Activated CD8-positive, alpha-beta memory T cell treated with anti-CD3 and anti-CD28 coated beads for 24 hours (primary cell): ENCODE measurements around the gene CSTB.

Experiments used
- DNase-seq: peaks from one replicate; pipeline ENCODE4 v3.0.0-alpha.2; 2020

Gene CSTB

DNA sequence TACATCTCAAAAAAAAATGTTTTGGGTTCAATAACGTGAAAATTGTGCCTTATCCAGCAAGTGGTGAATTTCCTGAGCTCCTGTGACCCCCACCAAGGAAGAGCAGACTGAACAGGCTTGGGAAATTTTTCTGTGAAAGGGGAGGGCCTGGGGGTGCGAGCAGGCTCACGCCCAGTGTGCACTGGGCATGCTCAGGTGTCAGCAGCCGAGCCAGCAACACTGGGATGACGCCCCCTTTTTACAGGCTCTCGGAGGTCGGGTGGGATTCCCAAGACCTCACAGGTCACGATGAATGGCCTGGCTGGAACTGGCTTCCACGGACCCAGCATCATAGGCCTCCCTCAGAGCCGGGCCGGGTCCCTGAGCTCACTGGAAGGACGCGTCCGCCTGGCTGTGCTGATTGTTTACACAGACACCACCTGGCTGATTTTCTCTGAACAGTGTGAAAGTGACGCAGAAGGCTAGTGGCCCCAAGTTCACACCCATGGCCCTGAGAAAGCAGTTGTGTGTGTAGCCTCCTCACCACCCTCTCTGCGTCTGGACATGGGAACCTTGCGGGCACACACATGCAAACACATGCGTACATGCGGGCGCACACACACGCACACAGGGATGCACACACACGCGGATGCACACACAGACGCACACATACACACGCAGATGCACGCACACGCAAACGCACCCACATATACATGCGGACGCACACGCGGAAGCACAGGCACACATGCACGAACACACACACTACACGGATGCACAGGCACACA is 9.2 kb downstream of the CSTB start:
- DNase-seq = no peak

DNA sequence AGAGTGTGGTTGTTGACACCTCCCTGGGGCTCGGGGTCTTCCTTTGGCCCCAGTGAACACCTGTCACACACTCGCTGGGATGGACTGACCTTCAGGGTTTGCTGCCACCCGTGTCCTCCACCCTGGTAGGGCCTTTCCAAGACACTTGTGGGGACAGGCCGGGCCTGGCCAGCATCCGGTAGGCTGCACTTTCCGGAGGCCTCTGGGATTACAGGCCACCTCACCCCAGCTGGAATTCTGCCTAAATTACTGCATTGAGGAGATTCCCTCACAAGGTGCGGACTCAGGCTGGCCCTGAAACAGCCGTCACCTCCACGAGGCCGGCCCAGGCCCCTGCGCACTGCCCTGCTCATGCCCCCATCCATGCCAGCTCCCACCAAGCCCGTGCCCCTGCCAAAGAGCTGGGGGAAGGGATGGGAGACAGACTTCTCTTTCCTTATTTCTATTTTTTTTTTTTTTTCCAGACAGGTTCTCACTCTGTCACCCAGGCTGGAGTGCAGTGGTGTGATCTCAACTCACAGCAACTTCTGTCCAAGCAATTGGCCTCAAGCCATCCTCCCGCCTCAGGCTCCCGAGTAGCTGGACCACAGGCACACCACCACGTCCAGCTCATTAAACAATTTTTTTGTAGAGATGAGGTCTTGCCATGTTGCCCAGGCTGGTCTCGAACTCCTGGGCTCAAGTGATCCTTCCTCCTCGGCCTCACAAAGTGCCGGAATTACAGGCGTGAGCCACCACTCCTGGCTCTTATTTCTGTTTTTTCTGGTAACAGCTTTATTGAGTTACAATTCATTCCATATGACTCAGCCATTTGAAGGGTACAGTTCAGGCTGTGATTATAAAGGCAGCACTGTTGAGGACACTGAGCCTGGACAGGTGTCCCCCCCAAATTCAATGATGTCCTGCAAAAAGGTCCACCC is 11.3 kb downstream of the CSTB start:
- DNase-seq = no peak

DNA sequence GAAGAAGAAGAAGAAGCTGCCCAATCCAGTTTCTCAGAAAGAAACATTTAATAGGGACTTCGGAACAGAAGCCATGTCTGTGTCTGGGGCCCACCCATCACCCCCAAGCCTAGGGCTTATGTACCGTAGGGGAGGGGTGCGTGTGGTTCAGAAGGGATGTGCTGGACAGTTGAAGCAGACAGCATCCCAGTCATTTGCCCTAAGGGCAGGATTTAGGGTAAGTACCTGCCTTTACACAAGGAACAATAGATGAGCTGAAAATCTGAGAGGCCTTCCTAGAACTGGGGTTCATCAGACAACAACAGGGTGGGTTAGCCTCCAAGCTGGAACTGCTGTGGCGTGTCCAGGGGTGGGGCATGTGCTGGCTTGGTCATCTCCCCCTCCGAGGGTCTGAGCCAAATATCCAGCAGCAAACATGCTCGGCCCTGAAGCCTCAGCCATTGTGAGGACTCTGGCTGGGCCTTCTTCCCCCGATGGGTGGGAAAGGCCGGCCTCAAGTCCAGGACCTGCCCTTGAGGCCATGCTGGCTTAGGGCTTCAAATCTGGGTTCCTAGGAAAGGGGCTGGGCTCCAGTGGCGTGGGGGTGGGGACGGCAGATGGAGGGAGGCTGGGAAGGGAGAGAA is 12.1 kb downstream of the CSTB start:
- DNase-seq = no peak

DNA sequence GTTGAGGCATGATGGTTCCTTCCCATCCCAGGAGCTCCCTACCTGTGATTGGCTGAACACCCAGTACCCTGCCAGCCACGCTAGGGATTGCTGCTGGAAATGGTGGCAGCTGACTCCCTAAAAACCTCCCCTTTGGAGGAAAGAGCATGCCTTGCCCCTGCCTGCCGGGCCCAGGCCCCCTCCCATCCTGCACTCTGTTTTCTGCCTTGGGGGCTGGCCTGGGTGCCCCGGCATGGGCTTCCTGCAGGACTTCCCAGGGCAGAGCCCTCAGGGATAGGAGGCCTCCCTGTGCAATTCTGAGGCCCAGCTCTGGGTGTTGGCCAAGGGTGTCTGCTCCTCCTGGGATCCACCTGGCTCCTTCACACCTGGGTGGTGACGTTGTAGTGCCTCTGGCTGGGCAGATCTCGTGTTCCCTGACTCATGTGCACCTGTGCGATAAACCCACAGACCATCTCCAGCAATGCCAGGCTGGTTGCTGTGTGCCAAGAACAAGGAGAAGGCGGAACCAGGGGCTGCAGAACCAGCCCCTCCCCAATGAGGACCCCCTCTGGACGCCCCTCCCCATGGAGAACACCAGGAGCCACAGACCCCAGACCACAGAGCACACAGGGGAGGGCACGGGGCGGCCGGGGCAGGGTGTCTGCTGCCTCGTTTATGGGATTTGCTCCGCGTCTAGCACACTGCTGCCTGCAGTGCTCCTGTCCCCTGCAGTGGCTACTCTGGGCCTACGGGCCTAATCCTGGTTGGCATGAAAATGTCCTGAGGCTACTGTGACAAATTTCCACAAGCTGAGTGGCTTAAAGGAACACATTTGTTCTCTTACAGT is 13.6 kb downstream of the CSTB start:
- DNase-seq = no peak

DNA sequence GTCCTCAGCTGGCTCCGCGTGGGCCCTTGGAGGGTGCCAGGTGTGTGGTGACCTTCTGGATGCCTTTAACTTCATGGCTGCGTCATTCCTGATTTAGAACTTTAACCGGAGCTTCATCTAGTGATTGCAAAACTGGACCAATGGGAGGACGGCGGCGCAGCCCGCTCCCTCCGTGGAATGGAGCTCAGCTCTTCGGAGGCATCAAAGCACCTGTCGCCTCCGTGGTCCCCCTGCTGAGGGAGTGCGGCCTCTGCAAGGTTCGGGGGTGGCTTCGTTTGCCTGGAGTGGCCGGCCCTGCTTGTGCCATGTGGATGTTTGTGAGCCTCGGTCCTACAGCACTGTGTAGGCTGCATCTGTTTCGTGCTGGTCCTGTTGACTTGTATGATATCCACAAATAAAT is 14.2 kb downstream of the CSTB start:
- DNase-seq = no peak

DNA sequence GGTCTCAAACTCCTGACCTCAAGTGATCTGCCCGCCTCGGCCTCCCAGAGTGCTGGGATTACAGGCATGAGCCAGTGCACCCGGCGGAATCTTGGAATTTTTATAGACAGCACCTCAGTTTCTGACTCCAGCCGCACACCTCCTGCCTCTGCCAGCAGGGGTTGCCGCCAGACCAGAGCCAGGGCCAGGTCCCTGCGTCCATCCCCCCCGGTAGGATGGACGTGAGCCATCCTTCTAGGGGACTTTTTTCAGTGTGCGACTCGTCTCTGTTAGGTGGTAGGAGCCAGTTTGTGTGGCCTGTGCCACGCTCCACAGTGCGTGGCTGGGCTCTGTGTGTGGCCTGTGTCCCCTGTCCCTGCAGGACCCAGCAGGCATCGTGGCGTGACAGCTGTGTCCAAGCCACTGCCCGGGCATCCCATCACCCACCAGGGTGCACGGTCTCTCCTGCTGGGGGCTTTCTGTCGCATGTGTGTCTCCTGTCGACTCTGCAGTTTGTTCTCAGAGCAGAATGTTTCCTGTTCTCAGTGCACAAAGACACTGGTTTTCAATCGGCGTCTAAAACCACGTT is 15.6 kb downstream of the CSTB start:
- DNase-seq = no peak

DNA sequence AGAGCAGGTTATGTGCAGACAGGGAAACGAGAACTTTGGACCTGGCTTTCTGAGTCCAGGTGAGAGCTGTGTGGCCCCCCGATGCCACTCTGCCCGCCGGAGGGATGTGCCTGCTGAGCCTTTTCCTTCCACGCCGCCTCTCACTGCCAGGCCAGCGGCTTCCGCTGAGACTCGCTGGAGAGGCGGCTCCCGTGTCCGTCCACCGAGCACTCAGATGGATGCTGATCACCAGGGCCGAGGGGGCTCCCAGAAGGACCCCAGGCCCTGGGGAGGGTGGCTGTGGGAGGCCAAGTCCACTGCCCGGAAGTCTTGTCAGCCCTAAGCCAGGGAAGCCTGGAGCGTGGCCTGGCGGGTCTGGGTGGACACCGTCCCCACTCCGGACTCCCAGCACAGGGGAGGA is 16.5 kb downstream of the CSTB start:
- no peak for DNase-seq

DNA sequence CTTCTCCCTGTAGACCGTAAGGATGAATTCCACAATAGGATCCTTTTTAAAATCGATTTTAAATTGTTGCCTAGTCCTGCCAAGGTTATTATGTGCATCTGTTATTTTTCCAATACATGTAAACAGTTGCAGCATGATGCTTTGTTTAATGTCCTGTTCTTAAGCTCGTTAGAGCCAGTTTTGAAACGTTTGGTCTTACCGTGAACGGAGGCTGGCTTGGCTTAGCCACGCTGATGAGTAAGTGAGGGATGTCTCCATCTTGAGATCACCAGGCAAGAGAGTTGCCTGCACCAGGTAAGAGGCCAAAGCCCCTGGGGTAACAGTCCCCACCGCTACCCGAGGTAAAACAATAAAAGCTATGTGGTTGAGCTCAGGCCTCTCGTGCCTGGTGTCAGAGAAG is 17.3 kb downstream of the CSTB start:
- DNase-seq = no peak

DNA sequence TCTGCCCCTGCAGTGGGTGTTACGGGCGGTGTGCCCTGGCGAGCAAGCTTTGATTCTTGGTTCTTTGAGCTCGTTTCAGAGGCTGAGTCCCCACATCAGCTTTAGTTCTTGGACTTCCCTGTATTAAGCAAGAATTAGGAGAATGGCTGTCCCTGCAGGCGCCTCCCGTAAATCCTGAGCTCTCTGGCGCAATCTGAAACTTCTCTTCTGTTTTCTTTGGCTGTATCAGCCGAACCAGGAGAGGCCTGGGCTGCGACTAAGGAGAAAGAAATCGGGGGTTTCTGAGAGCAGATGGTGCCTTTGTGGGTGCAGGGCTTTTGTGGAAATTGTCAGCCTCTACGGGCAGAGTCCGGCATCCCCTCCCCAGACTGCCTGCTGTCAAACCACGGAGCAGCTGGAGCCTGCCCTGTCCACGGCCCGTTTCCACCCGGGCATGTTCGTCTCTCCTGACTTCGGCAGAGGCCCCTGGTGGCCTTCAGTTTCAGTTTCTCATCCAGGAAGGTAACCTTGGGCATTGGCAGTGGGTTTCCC is 17.9 kb downstream of the CSTB start:
- DNase-seq = no peak

DNA sequence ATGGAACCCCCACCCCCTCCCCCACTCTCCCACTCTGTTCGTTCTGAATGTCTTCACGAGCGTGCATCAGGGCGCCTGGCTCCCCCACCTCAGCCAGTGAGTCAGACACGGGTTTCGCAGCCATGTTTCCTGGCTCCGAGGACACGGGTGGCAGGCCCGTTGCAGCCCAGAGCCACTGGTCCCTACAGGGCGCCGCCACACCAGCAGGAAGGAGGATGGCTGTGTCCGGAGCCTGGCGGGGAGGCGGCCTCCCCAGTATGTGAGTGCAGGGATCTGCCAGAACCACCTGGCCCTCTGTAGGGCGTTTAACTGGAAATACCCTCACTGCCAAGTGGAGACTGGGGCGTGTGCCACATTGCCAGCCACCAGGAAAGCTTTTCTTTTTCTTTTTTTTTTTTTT is 18.5 kb downstream of the CSTB start:
- no peak for DNase-seq

DNA sequence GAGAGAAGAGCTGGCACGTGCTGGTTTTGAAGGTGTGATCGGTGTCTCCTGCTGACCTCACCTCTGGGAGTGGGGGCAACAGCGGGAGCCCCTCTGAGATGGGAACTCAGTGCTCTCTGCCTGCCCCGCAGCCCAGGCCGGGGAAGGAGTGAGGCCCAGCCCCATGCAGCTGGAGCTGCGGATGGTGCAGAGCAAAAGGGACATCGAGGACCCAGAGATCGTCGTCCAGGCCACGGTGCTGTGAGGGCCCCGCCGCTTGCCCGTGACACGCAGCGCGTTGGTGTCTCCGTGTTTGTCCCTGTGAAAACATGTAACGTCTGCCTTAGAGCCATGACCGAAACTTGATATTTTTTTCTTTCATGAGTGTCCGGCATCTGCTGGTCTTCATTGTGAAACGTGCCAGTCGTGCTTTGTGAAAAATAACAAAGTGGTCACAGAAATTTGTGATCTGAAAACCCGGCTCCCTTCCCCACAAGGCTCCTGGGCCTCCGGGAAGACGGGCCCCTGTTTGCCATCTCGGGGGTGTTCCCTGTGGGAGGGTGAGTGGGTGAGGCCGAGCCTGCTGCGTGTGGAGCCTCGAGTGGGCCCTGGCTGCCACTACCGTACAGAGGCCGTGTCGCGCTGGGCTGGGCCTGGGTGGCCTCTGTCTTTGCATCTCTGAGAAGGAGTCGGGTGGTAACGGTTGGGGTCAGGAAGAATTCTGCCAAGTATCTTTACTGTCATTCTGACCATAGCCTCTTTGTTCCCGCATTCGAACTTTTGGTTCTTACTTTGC is 20.1 kb downstream of the CSTB start:
- no peak for DNase-seq

DNA sequence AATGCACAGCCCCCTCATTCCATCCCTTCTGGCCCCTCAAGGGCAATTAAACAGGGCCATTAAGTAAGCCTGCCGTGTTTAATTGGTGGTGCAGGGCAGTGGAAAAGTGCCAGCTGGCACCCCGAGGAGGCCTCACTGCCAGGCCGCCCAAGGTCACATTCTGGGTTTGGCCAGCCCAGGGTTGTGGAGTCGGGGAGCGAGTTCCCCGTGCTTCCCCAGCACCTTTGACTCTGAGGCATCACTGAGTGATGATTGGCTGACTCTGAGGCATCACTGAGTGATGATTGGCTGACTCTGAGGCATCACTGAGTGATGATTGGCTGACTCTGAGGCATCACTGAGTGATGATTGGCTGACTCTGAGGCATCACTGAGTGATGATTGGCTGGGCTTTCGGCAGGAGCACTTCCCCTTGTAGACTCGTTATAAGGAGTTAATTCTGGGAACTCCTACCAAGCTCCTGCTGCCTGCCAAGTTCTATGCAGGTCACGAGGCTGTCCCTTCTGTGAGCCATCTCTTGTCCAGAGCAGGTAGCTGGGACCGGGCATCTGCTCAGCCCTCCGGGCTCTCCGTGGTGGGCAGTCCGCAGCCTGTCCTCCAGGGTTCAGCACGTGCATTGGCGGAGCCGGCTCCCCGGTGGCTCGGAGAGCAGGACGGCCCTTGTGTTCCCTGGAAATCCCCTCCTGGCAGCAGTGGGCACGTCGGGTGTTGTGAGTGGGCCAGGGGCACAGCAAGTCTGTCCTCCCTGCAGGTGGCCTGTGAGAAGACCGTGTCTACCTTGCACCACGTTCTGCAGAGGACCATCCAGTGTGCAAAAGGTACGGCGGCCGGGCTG is 20.9 kb downstream of the CSTB start:
- no peak for DNase-seq

DNA sequence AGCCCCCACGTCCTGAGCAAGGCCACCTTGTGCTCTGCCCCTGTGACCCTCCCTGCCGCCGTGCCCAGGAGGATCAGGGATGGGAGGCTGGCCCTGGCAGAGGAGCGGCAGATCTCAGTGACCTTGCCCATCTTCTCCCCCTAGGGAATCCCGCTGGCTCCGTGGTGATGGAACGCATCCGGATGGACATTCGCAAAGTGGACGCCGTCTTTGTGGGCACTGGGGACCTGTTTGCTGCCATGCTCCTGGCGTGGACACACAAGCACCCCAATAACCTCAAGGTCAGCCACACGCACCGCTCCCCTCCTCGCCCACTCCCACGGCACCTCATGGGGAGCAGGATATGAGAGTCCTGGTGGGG is 22.7 kb downstream of the CSTB start:
- no peak for DNase-seq

DNA sequence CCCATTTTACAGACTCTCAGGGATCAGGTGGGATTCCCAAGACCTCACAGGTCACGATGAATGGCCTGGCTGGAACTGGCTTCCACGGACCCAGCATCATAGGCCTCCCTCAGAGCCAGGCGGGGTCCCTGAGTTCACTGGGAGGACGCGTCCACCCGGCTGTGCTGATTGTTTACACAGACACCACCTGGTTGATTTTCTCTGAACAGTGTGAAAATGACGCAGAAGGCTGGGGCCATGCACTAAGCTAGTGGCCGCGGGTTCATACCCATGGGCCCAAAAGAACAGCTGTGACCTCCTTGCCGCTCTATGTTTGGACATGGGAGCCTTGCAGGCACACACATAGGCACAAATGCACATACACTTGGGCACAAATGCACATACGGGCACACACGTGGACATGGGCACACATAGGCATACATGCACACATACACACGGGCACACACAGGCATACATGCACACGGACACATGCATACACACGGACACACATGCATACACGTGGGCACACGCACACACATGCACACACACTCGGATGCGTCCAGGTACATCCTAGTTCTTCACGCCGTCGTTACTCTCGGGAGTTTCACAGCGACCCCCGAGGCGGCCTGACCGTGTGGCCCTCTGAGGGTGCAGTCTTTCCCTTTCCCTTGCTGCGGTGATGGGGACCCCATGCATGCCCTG is 23.2 kb downstream of the CSTB start:
- no peak for DNase-seq

DNA sequence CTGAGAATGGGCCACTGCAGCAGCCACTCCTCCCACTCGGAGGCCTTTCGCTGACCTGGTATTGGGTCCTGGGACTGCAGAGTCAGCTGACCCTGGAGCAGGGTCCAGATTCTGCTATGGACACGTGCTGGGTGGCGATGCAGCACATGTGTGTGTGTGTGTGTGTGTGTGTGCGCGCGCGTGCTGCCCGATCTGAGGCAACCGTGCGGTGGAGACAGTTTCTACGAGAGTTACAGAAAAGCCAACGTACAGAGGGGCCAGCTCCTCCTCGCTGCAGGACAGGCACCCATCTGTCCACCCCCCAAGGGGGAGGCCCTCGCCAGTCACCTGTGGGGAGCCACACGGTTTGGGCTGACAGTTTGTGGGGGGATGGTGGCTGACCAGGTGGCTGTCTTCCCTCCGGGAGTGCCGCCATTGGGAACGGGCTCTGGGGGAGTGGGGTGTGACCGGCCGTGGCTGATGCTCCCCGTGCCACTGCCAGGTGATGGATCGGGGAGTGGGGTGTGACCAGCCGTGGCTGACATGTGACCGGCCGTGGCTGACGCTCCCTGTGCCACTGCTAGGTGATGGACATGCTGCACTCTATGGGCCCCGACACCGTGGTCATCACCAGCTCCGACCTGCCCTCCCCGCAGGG is 24.0 kb downstream of the CSTB start:
- no peak for DNase-seq

DNA sequence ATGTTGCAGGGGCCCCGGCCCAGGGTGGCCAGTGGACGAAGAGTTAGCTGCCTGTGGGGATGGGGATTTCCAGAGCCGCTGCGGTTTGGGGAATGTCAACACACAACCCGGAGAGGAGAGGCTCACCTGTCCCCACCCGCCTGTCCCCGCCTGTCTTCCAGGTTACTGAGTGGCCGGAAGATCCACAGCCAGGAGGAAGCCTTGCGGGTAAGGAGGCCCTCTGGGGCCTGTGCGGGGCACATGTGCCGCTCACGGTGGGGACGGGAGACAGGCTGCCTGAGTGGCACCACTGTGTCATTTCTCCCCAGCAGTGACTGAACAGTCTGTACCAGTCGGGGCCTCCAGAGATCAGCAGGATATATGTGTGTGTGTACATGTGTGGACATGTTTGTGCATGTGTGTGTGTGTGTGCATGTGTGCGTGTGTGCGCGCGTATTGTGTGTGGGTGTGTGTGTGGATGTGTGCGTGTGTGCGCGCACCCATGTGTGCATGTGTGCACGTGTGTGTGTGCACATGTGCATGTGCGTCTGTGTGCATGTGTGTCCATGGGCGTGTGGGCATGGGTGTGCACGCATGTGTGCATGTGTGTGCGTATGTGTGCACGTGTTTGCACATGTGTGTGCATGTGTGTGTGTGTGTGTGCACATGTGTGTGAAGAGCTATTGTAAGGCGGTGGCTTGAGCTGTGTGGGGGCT is 25.6 kb downstream of the CSTB start:
- DNase-seq = no peak

DNA sequence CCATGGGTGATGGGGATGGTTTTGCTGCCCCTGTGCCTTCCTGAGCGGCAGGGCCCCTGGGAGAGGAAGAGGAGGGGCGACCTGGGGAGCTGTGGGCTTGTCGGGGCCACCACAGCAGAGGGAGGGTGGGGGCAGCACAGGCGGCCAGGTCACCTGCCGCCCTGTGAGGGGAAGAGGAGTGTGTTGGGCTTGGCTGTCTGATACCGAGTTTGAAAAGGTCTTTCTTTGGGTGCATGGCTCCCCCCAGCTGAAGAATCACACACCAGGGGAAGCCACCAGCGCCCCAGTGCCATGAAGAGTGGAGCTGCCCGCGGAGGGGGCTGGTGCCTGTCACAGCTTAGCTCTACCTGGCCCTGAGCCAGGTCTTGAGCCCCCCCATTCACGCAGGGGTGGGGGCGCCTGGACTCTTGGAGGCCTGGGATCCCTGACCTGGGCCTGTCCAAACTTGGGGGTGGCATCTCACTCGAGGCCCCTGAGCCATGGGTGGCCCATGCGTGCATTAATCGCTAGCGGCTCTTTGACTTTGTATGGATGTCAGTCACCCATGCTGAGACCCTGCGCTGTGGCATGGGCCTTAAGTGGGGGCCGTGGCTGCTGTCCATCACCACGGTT is 26.4 kb downstream of the CSTB start:
- DNase-seq = no peak

DNA sequence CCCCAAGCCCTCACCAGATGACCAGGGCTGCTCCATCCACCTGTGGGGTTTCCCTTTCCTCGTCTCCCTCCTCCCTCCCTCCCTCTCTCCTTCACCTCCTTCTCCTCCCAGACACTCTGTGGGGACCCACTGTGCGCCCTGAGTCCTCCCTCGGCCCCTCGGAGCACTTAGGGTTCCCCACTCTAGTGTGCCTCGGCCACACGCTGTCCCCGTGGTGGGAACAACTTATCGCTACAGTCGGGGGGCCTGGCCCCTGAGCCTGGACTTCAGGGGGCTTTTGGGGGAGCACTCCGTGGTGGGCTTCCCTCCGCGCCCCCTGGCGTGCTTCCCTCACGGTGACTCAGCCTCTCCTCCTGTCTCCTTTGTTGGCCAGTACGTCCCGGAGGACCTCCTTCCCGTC is 27.5 kb downstream of the CSTB start:
- DNase-seq = no peak
